Measurements from ENCODE around the gene NEIL3. TPM values are rescaled to one million over a fixed set of nuclear protein-coding genes. Genes with fewer than 3 reads are reported as not detected.

Gene NEIL3
- total RNA-seq, 1 donor from 2014 or later: 1.4 TPM

DNA sequence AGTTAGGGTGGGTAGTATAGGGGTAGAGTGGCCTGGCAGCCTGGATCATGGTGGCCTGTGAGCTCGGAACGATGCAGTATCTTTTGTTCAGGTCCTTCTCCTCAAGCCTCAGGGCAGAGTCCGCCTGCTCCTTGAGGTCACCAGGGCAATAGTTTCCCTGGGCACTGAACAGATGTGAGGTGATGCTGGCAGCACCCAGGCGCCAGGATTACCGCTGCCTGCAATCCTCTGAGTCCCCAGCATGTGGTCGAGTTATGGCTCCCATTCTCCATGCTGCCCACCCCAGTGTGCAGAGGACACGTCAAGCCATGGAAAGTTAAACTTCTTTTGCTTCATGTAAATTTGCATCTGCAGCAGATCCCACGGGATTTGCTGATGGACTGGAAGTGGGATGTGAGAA, 38.7 kb downstream of the NEIL3 start:
- H3K4me1 Mint-ChIP-seq (ENCODE audit: low read depth, unreplicated experiment): no peaks in the 10 kb centered on the region
- H3K36me3 Mint-ChIP-seq (ENCODE audit: unreplicated experiment): no peaks in the 10 kb centered on the region
- no peak for TF ChIP-seq CTCF (IDR thresholded peaks at IDR 0.05; ENCODE audit: partially characterized antibody, unreplicated experiment)
- DNase-seq: no peak
- peaks cover 3% of the 10 kb centered on the region for H3K27me3 Mint-ChIP-seq (ENCODE audit: unreplicated experiment)
- no peak overlapping the region for H3K27ac Mint-ChIP-seq (ENCODE audit: unreplicated experiment)
- H3K4me3 Mint-ChIP-seq (ENCODE audit: unreplicated experiment): no peak overlapping the region
- H3K9me3 Mint-ChIP-seq (ENCODE audit: unreplicated experiment): no peaks in the 10 kb centered on the region

GRCh38 chr4:177349191-177349590, 39.5 kb downstream of the NEIL3 start:
- H3K27ac Mint-ChIP-seq (ENCODE audit: unreplicated experiment): no peak overlapping the region
- no peak for TF ChIP-seq CTCF (IDR thresholded peaks at IDR 0.05; ENCODE audit: partially characterized antibody, unreplicated experiment)
- DNase-seq: no peak
- no peaks in the 10 kb centered on the region for H3K4me1 Mint-ChIP-seq (ENCODE audit: low read depth, unreplicated experiment)
- no peaks in the 10 kb centered on the region for H3K36me3 Mint-ChIP-seq (ENCODE audit: unreplicated experiment)
- no peak overlapping the region for H3K4me3 Mint-ChIP-seq (ENCODE audit: unreplicated experiment)
- peaks cover 3% of the 10 kb centered on the region for H3K27me3 Mint-ChIP-seq (ENCODE audit: unreplicated experiment)
- H3K9me3 Mint-ChIP-seq (ENCODE audit: unreplicated experiment): no peaks in the 10 kb centered on the region

DNA sequence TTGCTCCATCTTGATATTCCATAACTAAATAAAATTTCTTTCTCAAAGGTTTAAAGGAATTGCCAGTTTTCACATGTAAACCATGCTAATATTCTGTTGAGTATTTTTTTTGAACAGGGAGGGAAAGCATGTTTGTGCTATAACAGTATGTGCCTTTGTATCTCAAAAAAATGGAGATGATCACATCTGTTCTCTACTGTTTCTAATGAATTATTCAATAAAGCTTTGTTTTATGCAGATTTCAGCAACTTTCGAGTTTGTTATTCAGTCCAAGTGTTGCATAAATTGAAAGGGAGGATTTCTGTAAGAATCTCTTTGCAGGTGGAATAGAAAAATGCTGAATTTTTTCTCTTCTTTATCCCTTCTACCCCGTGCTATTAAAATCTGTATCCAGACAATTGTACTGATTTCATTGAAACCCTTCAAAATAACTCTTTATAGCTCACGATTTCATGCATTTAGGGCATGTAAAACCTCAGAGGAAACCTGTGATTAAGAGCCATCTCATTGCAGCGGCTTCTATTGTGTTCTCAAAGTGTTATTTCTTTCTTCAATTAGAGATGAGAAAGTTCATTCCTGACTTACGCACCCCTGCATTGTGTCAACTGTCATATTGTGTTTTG, 42.1 kb downstream of the NEIL3 start:
- no peak overlapping the region for H3K27ac Mint-ChIP-seq (ENCODE audit: unreplicated experiment)
- DNase-seq: no peak
- H3K4me1 Mint-ChIP-seq (ENCODE audit: low read depth, unreplicated experiment): no peaks in the 10 kb centered on the region
- no peaks in the 10 kb centered on the region for H3K9me3 Mint-ChIP-seq (ENCODE audit: unreplicated experiment)
- H3K27me3 Mint-ChIP-seq (ENCODE audit: unreplicated experiment): no peaks in the 10 kb centered on the region
- no peak for TF ChIP-seq CTCF (IDR thresholded peaks at IDR 0.05; ENCODE audit: partially characterized antibody, unreplicated experiment)
- H3K4me3 Mint-ChIP-seq (ENCODE audit: unreplicated experiment): no peak overlapping the region
- no peaks in the 10 kb centered on the region for H3K36me3 Mint-ChIP-seq (ENCODE audit: unreplicated experiment)

GRCh38 chr4:177356206-177356605, 46.5 kb downstream of the NEIL3 start:
- DNase-seq: no peak
- no peaks in the 10 kb centered on the region for H3K27me3 Mint-ChIP-seq (ENCODE audit: unreplicated experiment)
- no peaks in the 10 kb centered on the region for H3K9me3 Mint-ChIP-seq (ENCODE audit: unreplicated experiment)
- no peak for TF ChIP-seq CTCF (IDR thresholded peaks at IDR 0.05; ENCODE audit: partially characterized antibody, unreplicated experiment)
- no peak overlapping the region for H3K4me3 Mint-ChIP-seq (ENCODE audit: unreplicated experiment)
- H3K4me1 Mint-ChIP-seq (ENCODE audit: low read depth, unreplicated experiment): peaks cover 2% of the 10 kb centered on the region
- no peaks in the 10 kb centered on the region for H3K36me3 Mint-ChIP-seq (ENCODE audit: unreplicated experiment)
- no peak overlapping the region for H3K27ac Mint-ChIP-seq (ENCODE audit: unreplicated experiment)

DNA sequence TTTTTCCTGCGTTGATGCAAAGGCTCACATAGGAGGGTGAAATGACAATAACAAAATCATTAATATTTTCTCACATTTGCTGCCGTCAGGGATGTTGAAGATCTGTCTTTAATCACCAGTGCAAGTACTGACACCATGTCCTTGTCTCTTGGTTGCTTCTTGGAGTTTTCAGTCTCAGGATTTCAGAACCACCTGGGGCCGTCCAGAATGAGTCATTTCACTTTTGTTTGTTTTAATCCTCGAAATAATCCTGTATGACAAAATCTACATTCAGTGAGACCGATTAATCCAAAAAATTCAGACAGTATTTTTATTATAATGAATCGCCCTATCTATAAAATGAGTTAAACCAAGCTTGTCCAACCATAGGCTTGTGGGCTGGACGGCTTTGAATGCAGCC, 47.2 kb downstream of the NEIL3 start:
- Mint-ChIP-seq H3K4me1 (ENCODE audit: low read depth, unreplicated experiment) (peaks cover 2% of the 10 kb centered on the region), H3K27ac (ENCODE audit: unreplicated experiment) (no peak overlapping the region), H3K4me3 (ENCODE audit: unreplicated experiment) (no peak overlapping the region), H3K36me3 (ENCODE audit: unreplicated experiment) (no peaks in the 10 kb centered on the region), H3K27me3 (ENCODE audit: unreplicated experiment) (no peaks in the 10 kb centered on the region), H3K9me3 (ENCODE audit: unreplicated experiment) (no peaks in the 10 kb centered on the region)
- TF ChIP-seq CTCF (IDR thresholded peaks at IDR 0.05; ENCODE audit: partially characterized antibody, unreplicated experiment): no peak
- DNase-seq: no peak
